Bone marrow (tissue), 2 donors: Measurements from ENCODE around the gene CAMK2N2.

Experiments used
- DNase-seq, 2 donors: peaks; one replicate each; lab custom pipeline; 2025; lab: John Stamatoyannopoulos, UW

CAMK2N2 gene

DNA sequence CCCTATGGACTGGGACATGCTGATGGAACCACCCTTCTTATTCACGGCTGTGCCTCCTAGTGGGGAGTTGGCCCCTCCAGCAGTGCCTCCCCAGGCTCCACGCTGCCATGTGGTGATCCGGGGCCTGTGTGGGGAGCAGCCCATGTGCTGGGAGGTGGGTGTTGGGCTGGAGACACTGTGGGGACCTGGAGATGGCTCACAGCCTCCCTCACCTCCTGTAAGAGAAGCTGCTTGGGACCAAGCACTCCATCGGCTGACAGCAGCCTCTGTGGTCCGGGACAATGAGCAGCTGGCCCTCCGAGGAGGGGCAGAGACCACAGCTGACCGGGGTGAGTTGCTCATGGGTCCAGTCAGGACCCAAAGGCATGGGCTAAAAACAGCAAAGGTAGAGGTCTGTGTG is 21.6 kb downstream of the CAMK2N2 start:
- no peak for DNase-seq

DNA sequence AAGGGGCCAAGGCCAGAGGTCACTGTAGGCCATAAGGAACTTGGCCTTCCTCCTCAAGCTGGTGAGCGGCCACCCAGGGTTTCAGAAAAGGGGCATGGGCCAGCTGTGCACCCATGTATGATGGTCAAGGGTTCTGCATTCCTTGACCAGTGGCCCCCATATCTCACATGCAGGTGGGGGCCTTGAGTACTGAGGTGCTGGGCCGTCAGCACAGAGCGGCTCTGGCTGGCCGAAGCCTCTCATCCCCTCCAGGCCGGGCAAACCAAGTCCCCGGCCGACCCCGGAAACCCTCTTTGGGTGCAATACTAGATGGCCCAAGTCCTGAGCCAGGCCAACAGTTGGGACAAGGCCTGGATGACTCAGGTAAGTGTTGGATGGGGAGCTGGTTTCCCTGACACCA is 22.1 kb downstream of the CAMK2N2 start:
- DNase-seq: no peak

DNA sequence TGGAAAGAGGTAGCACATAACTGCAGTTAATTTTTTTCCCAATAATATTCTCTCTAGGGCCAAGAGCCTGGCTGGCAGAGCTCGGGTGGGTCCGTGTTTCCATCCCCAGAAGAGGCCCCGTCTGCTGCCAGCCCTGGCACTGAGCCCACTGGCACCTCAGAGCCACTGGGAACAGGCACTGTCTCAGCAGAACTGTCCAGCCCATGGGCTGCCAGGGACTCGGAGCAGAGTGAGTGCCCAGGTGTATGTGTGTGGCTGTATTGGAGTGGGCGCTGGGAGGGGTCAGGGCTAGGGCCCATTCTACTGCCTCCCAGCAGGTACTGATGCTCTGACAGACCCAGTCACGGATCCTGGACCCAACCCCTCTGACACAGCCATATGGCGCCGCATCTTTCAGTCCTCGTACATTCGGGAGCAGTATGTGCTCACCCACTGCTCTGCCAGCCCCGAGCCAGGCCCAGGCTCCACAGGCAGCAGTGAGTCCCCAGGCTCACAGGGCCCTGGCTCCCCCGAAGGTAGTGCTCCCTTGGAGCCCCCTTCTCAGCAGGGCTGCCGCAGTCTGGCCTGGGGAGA is 23.0 kb downstream of the CAMK2N2 start:
- no peak for DNase-seq

DNA sequence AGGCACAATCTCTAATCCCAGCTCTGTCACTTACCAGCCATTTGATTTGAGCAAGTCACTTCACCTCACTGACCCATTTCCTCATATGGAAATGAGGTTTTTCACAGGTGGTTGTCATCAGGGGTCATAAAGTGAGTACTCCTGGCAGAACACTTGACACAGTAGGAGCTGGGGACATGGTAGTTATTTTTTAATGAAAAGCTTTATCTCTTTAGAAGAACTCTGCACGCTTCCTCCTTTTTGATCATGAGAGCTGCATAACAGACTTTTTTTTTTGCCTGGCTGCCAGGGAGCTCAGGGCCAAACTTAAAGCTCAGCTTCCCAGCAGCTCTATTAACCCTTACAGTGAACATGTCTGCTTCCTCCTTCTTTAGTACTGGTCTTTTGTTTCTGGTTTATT is 23.5 kb downstream of the CAMK2N2 start:
- DNase-seq: no peak

DNA sequence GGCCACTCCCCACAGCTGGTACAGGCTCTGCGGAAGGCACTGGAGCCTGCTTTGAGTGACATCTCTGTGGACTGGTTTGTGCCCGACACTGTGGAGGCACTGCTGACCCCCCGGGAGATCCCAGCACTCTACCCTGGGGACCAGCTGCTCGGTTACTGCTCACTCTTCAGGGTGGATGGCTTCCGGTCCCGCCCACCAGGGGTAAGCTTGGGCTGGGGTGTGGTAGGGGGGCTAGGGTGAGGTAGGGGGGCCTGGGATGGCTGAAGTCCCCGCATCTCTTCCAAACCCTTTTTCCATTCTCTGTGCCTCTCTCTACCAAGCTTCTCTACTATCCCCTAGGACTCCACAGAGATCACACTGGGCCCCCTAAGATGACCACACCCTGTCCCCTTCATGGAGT is 24.1 kb downstream of the CAMK2N2 start:
- no peak for DNase-seq

DNA sequence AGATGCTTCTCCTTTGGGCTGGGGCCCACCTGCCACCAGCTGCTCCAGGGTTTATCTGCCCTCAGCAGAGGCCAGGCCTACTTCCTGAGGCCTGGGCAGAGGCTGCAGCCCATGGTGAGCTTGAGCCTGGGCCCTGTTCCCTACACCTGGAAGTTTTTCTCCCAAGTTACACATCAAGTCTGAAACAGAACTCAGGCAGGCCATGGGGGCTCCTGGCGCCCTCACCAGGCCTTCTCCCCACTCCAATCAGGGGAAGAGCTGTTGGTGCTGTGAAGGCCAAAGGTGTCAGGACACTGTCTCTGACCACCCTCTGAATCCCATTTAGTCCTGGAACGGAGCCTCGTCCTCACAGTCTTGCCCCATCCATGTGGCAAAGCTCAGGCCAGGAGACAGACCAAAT is 24.7 kb downstream of the CAMK2N2 start:
- DNase-seq: no peak

DNA sequence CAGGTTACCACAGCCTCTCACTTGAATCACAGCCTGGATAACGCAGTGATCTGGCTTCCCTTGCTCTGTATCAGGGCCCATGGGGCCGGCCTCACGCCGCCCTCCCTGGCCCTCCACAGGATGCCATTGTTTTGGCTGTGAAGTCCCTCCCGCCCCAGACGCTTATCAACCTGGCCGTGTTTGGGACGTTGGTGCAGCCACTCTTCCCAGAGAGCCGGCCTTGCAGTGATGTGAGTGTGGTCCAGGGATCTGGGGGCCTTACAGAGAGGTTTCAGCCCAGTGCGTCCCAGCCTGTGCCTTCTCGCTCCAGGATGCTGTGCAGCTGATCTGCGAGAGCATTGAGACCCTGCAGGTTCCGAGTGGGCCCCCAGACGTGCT is 25.3 kb downstream of the CAMK2N2 start:
- DNase-seq: no peak

DNA sequence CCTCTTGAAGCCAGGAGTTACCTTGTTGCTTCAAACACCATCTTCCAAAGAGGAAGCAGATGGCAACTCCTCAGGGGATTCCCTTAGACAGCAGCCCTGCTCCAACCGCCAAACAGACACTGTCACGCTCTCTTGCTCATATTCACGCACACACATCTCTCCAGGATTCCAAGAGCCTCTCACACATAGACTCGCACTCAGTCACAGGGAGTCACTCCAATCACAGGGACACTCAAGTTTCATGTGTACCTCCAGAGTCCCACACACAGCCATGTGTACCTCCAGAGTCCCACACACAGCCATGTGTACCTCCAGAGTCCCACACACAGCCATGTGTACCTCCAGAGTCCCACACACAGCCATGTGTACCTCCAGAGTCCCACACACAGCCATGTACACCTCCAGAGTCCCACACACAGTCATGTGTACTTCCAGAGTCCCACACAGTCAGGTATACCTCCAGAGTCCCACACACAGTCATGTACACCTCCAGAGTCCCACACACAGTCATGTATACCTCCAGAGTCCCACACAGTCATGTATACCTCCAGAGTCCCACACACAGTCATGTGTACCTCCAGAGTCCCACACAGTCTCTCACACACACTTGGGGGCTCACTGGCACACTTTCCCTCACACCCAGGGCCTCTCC is 25.8 kb downstream of the CAMK2N2 start:
- no peak for DNase-seq

DNA sequence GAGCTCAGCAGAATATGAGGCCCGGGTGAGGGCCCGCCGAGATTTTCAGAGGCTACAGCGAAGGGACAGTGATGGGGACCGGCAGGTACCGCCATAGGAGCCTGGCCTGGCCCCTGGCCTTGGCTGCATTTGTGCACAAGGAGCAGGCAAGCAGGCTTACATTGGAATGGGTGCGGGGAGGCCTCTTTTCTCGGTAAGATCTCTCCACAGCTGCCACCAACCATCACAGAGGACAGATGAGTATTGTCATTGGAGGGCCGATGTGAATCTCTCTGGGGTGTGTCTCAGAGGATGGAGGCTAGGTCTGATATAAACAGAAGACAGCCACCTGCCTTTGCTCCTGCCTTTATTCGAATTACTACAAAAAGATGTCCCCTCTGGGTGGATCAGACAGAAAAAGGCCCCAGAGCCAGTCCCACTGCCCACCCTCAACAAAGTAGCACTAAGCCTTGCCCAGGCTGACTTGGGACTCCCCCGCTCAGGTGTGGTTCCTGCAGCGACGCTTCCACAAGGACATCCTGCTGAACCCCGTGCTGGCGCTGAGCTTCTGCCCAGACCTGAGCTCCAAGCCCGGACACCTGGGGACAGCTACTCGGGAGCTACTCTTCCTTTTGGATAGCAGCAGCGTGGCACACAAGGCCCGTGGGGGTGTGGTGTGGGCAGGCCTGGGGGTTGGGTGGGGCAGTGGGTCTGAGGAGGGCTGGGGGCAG is 26.5 kb downstream of the CAMK2N2 start:
- no peak for DNase-seq

DNA sequence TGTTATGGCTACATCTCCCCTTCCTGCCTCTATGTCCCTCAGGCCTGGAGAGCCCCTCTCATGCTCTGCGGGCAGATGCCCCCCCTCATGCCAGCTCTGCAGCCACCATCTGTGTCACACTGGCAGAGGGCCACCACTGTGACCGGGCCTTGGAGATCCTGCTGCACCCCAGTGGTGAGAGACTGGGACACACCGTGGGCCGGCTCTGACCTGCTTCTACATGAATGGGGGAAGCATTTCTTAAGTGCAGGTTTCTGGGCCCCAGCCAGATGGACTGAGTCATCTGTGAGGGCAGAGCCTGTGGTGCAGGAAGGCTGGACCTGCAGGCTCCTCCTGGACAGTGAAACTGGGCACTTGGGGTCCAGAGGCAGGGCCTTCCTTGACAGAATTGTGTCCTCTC is 27.1 kb downstream of the CAMK2N2 start:
- no peak for DNase-seq

DNA sequence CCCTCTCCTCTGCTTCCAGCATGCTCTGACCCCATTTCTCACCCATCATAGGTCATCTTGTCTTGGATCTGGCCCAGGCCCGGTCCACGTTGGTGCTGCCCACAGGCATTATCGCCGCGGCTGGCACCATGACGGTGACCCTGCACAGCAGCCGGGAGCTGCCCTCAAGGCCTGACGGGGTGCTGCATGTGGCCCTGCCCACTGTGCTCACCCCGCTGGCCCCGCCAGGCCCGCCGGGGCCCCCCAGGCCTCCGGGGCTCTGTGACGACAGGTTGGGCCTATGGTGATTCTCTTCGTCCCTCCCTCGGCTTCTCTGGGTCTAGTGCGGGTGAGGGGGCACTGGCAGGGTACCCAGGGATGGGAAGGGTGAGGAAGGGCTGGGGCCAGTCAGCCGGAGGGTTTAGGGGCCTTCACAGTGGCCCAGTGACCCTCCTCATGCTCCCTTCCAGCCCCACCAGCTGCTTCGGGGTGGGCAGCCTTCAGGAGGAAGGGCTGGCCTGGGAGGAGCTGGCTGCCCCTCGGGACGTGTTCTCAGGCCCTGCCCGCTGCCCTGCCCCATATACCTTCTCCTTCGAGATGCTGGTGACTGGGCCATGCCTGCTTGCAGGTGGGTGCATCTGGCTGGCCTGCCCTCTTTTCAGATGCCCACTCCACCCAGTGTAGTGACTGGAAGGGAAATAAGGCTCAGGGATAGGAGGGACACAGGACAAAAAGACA is 28.1 kb downstream of the CAMK2N2 start:
- no peak for DNase-seq

DNA sequence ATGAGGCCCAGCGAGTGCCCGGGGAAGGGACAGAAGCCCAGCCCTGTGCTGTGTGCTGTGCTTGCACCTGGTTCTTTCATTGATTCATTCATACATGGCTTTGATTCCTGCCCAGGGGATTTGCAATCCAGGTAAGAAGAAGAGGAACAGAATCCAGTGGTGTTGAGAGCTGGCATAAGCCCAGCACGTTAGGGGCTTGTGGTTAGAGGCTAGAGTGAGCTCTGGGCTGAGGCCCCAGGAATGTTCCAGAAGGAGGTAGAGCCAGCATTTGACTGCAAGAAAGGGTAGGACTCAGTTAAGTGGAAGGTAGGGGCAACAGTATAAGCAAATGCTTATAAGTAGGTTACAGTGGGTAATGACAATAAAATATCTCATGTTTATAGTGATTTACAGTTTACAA is 29.7 kb downstream of the CAMK2N2 start:
- no peak for DNase-seq

DNA sequence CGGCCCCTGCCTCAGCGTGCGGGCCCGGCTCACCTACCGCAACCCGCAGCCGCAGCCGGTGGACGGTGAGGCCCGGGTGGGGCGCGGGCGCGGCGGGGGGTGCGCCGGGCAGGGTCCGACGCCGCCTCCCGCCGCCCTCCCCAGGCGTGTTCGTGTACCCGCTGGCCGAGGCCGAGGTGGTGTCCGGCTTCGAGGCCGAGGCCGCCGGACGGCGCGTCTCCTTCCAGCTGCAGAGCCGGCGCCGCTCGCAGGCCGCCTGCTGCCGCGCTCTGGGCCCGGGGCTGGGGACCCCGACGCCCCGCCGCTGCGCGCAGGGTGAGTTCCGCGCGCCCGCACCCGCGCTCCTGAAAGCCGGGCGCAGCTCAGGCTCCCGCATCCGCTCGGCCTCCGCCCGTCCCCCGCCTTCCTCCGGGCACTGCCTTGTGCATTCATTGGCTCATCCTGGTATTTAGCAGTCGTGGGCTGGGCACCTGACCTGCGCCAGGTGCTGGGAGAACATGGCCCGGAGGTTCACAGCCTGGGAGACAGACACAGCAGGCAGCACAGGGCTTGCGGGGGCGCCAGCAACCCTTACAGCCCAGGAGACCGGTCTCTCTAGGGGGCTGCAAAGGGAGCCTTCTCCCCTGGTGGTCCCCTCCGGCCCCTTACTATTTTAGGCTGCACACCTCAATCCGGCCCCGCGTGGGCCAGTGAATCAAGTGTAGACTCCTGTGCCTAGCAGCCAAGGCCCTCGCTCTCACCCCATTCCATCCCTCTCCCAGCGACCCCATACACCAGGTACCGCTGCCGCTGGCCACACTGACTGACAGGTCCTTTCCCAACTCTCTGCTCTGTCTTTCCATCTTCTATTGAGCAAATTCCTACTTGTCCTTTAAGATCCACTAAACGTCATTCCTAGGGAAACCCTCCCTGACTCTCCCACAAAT is 30.5 kb downstream of the CAMK2N2 start:
- no peak for DNase-seq

DNA sequence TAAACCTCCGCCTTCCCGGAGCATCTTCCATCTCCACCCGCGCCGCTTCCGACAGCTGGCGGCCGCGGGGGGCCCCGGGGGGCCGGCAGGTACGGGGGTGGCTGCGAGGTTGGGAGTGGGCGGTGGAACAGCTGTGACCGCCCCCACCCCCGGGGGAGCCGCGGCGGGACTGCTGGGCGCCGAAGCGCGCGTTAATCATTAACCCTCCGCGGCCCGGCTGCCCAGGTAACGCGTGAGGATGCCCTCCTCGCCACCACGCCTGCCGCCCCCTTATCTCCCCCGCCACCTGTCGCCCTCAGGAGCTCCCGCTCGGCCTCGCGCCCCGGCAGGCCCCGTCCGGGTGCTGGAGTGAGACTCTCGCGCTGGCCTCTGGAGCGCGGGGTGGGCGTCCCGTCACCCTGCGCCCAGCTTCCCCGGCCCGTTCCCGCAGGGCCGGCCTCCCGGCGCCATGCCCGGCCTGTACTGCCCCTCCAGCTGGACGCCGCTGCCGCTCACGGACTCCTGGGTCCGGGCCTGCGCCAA is 31.2 kb downstream of the CAMK2N2 start:
- DNase-seq: no peak

DNA sequence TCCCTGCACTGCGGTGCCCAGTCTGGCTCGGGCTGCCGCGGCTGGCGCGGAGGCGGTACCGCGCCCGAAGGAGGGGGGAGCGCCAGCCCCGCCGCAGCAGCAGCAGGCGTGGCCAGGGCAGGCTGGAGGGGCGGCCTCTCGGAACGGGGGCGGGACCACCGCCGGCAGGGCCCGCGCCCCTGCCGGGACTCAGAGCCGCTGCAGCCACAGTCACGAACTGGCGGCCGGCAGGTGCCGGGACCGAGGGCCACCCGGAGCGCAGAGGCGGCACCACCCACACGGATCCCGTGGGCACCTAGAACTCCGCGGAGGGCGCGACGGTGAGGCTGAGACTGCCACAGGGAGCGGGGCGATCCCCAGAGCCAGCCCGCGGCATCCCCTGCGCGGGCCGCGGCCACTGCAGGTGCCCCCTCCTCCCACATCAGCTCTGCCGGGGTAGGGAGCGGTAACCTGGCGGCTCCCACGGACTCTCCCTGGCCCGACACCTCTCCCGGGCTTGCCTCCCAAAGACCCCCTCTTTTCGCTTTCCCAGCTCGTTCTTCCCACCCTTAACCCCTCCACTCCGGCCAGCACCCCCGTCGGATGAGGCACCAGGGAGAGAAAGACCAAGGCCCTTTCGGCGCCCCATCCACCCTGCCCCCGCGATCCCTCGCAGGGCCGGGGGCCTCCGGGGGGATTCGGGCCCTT is 31.8 kb downstream of the CAMK2N2 start, which contains the start of gene VWA5B2:
TSS of gene VWA5B2 (plus strand) at position 192 of the 687 bp plus-strand sequence. CDS start 944 bp downstream, outside the sequence.
- DNase-seq: no peak

DNA sequence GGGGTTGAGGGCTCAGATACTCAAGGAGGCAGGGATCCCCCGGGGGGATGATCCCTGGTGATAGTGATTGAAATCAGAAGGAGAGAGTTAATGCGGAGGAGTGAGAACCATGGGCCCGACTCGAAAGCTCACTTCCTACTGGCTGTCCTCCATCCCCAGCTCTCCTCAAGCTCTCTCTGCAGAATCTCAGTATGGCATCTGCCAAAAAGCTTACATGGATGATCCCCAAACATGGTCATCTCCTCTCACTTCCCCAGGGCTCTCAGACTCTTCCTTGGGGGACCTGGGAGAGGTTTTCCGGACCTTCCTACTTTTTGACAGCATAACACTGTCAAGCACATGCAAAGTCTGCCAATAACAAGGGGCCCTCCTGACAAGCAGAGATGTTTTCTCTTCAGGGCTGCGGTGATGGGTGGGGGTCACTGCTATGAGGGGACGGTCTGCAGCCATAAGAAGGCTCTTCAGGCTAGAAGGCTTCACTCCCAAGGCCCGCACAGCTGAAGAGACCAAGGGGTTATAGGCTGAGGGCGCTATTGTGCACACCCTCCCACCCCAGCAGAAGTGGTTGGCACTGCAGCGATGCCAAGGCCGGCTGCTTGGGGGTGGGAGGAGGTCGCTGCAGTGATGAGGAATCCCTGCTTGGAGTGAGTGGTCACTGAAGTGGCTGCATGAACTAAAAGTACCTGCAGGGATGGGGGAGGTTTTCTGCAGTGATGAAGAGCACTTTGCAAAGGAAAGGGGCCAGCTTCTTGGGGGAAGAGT is 32.8 kb downstream of the CAMK2N2 start:
- DNase-seq: no peak

DNA sequence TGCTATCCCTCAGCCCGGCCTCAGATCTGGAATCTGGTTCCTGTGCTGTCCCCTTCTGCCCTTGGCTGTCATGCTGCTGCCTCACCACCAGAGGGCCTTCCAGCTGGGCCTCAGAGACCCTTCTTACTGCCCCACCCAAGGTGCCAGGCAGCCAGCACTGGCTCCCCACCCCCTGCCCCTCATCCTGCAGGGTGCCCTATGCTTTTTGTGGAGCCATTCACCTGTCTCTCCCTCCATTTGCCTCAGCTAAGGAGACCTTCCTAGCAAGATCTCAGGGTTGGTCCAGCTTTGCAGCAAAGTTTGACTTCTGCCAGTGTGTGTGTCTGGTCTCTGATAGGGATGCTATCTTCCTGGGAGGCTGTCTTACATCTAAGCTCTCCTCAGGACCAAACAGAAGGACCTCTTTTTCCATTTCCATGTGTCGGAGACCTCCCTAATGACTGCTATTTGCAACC is 33.8 kb downstream of the CAMK2N2 start:
- peak in 1 of 2 donors; percentile 35 for DNase-seq

DNA sequence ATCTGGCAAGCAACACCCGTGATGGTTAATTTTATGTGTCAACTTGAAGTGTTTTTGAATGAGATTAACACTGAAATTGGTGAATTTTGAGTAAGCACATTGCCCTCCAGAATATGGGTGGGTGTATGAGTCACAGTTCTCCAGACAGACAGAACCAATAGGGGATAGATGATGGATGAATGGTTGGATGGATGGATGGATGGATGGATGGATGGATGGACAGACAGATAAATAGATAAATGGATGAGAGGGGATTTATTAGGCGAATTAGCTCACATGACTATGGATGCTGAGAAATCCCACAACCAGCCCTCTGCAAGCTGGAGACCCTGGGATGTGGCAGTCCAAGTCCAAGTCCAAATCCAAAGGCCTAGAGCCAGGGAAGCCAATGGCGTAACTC is 37.4 kb downstream of the CAMK2N2 start:
- no peak for DNase-seq

DNA sequence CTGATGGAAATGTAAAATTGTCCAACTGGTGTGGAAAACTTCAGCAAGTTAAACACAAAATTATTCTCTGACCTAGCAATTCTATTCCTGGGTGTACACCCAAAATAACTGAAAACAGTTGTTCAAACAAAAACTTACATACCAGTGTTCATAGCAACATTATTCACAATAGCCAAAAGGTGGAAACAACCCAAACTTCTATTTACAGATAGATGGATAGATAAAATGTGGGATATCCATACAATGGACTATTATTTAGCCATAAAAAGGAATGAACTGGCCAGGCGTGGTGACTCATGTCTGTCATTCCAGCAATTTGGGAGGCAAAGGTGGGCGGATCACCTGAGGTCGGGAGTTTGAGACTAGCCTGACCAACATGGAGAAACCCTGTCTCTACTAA is 38.8 kb downstream of the CAMK2N2 start:
- no peak for DNase-seq

DNA sequence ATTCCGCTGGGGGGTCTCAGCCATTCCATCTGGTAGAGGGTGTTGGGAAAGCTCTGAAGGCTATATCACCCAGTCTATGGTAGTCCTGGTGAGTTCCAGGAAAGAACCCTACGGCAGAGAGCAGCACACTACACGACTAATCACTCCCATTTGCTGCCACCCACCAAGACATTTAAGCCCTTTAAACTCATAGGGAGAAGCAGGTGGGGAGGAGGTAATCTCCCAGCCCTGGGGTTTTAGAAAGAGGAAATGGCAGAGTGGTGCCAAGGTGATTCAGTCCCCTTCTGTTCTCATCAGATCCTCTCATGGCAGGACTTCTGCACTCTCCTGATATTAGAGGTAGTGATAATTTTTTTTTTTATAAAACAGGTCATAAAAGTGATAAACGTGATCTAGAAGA is 42.5 kb downstream of the CAMK2N2 start:
- no peak for DNase-seq
